ENCODE data around the gene ERBB4.
"Not testable (repeated sequence)": the region's sequence is repeated elsewhere in the genome, so short reads cannot be mapped to it uniquely, and the experiment has no call there.

The ERBB4 gene

GRCh38 chr2:211623096-211623495 lies 915.5 kb downstream of the ERBB4 start:
- DNase-seq (ENCODE audit: low read depth in 1 of 2, low spot score in 1 of 2) = no peak
- in situ Hi-C loops (cut with HindIII; ENCODE audit: low pct_unique_long_range_greater_than_20kb, low sequenced_read_pairs) = no loop called here
- no peak for TF ChIP-seq JUND (IDR thresholded peaks at IDR 0.05; ENCODE audit: low read depth)

- TF ChIP-seq JUND (IDR thresholded peaks at IDR 0.05; ENCODE audit: low read depth) = no peak
- DNase-seq (ENCODE audit: low read depth in 1 of 2, low spot score in 1 of 2) = no peak
- in situ Hi-C loops (cut with HindIII; ENCODE audit: low pct_unique_long_range_greater_than_20kb, low sequenced_read_pairs) = no loop called here
Measured at GRCh38 chr2:211620986-211621385, 917.6 kb downstream of the ERBB4 start.

GRCh38 chr2:211617803-211618202 lies 920.8 kb downstream of the ERBB4 start:
- no peak for TF ChIP-seq JUND (IDR thresholded peaks at IDR 0.05; ENCODE audit: low read depth)
- in situ Hi-C loops (cut with HindIII; ENCODE audit: low pct_unique_long_range_greater_than_20kb, low sequenced_read_pairs) = no loop called here
- no peak for DNase-seq (ENCODE audit: low read depth in 1 of 2, low spot score in 1 of 2)

GRCh38 chr2:211611621-211612020 lies 927.0 kb downstream of the ERBB4 start:
- in situ Hi-C loops (cut with HindIII; ENCODE audit: low pct_unique_long_range_greater_than_20kb, low sequenced_read_pairs) = no loop called here
- no peak for TF ChIP-seq JUND (IDR thresholded peaks at IDR 0.05; ENCODE audit: low read depth)
- no peak for DNase-seq (ENCODE audit: low read depth in 1 of 2, low spot score in 1 of 2)

- no peak for DNase-seq (ENCODE audit: low read depth in 1 of 2, low spot score in 1 of 2)
- in situ Hi-C loops (cut with HindIII; ENCODE audit: low pct_unique_long_range_greater_than_20kb, low sequenced_read_pairs) = no loop called here
- no peak for TF ChIP-seq JUND (IDR thresholded peaks at IDR 0.05; ENCODE audit: low read depth)
Measured at GRCh38 chr2:211611061-211611518, 927.5 kb downstream of the ERBB4 start.

GRCh38 chr2:211609127-211609526 lies 929.5 kb downstream of the ERBB4 start:
- TF ChIP-seq JUND (IDR thresholded peaks at IDR 0.05; ENCODE audit: low read depth) = no peak
- in situ Hi-C loops (cut with HindIII; ENCODE audit: low pct_unique_long_range_greater_than_20kb, low sequenced_read_pairs) = no loop called here
- DNase-seq (ENCODE audit: low read depth in 1 of 2, low spot score in 1 of 2) = peak in 1 of 2 experiments; percentile 13

- DNase-seq (ENCODE audit: low read depth in 1 of 2, low spot score in 1 of 2) = no peak
- in situ Hi-C loops (cut with HindIII; ENCODE audit: low pct_unique_long_range_greater_than_20kb, low sequenced_read_pairs) = no loop called here
- no peak for TF ChIP-seq JUND (IDR thresholded peaks at IDR 0.05; ENCODE audit: low read depth)
Measured at GRCh38 chr2:211599146-211599545, 939.5 kb downstream of the ERBB4 start.

- no peak for TF ChIP-seq JUND (IDR thresholded peaks at IDR 0.05; ENCODE audit: low read depth)
- no peak for DNase-seq (ENCODE audit: low read depth in 1 of 2, low spot score in 1 of 2)
- in situ Hi-C loops (cut with HindIII; ENCODE audit: low pct_unique_long_range_greater_than_20kb, low sequenced_read_pairs) = no loop called here
Measured at GRCh38 chr2:211598238-211598637, 940.4 kb downstream of the ERBB4 start.

- in situ Hi-C loops (cut with HindIII; ENCODE audit: low pct_unique_long_range_greater_than_20kb, low sequenced_read_pairs); DNase-seq (ENCODE audit: low read depth in 1 of 2, low spot score in 1 of 2): not testable (repeated sequence)
Measured at GRCh38 chr2:211592006-211592405, 946.6 kb downstream of the ERBB4 start.

- no peak for DNase-seq (ENCODE audit: low read depth in 1 of 2, low spot score in 1 of 2)
- in situ Hi-C loops (cut with HindIII; ENCODE audit: low pct_unique_long_range_greater_than_20kb, low sequenced_read_pairs) = no loop called here
- no peak for TF ChIP-seq JUND (IDR thresholded peaks at IDR 0.05; ENCODE audit: low read depth)
Measured at GRCh38 chr2:211591426-211591825, 947.2 kb downstream of the ERBB4 start.

GRCh38 chr2:211568439-211568838 lies 970.2 kb downstream of the ERBB4 start:
- no peak for TF ChIP-seq JUND (IDR thresholded peaks at IDR 0.05; ENCODE audit: low read depth)
- in situ Hi-C loops (cut with HindIII; ENCODE audit: low pct_unique_long_range_greater_than_20kb, low sequenced_read_pairs) = no loop called here
- DNase-seq (ENCODE audit: low read depth in 1 of 2, low spot score in 1 of 2) = no peak

- no peak for DNase-seq (ENCODE audit: low read depth in 1 of 2, low spot score in 1 of 2)
- no peak for TF ChIP-seq JUND (IDR thresholded peaks at IDR 0.05; ENCODE audit: low read depth)
- in situ Hi-C loops (cut with HindIII; ENCODE audit: low pct_unique_long_range_greater_than_20kb, low sequenced_read_pairs) = no loop called here
Measured at GRCh38 chr2:211564441-211564840, 974.2 kb downstream of the ERBB4 start.

GRCh38 chr2:211545582-211545981 lies 993.0 kb downstream of the ERBB4 start:
- in situ Hi-C loops (cut with HindIII; ENCODE audit: low pct_unique_long_range_greater_than_20kb, low sequenced_read_pairs) = no loop called here
- no peak for DNase-seq (ENCODE audit: low read depth in 1 of 2, low spot score in 1 of 2)
- TF ChIP-seq JUND (IDR thresholded peaks at IDR 0.05; ENCODE audit: low read depth) = no peak

- TF ChIP-seq JUND (IDR thresholded peaks at IDR 0.05; ENCODE audit: low read depth) = no peak
- in situ Hi-C loops (cut with HindIII; ENCODE audit: low pct_unique_long_range_greater_than_20kb, low sequenced_read_pairs) = no loop called here
- peak in 1 of 2 experiments; percentile 58 for DNase-seq (ENCODE audit: low read depth in 1 of 2, low spot score in 1 of 2)
Measured at GRCh38 chr2:211534632-211535031, 1004.0 kb downstream of the ERBB4 start.

- DNase-seq (ENCODE audit: low read depth in 1 of 2, low spot score in 1 of 2); in situ Hi-C loops (cut with HindIII; ENCODE audit: low pct_unique_long_range_greater_than_20kb, low sequenced_read_pairs): not testable (repeated sequence)
Measured at GRCh38 chr2:211524248-211524647, 1014.4 kb downstream of the ERBB4 start.
